GM18511 (cell line): ENCODE measurements around the gene PPP1R12B.
A peak's percentile ranks its signal among the peaks of the same experiment; 100 is the strongest.
"Not testable (repeated sequence)": the region's sequence is repeated elsewhere in the genome, so short reads cannot be mapped to it uniquely, and the experiment has no call there.

Experiments used
- ATAC-seq: cut with Tn5 transposase; IDR thresholded peaks from one replicate; pipeline ENCODE4 v1.9.1; 2021; ENCODE audit warnings: mild to moderate bottlenecking, moderate library complexity; ENCODE audit not compliant: unreplicated experiment

PPP1R12B gene

DNA sequence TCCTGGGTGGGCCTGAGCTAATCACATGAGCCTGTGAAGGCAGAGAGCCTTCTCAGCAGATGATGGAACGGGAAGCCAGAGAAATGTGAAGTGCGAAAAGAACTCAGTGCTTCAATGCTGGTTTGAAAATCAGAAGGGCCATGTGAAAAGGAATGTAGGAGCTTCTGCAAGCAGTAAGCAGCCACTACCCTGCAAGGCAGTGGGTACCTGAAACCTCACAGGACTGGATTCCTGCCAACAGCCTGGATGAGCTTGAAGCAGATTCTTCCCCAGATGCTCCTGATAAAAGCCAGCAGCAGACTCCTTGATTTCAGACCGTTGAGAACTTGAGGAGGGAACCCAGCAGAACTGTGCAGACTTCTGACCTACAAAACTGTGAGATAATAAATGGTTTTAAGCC, 203.2 kb downstream of the PPP1R12B start:
- ATAC-seq, result no peak

DNA sequence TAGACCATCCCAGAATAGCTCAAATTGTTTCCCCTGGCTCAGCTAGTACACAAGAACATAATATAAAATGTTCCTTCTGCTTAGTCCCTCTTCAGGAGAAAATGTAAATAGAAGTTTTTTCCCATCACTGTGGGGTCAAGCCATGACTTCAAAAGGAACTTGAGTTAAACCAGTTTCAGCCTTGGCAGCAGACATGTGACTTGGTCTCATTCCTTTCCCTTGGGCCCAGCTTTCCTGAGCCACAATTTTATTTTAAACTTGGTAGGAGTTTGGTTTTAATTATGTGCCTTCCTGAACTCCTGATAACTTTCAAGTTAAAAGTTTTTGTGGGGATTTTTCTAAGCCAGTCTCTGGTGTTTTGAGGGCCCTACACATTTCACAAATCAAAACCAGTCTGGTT, 204.1 kb downstream of the PPP1R12B start:
- ATAC-seq, result not testable (repeated sequence)

DNA sequence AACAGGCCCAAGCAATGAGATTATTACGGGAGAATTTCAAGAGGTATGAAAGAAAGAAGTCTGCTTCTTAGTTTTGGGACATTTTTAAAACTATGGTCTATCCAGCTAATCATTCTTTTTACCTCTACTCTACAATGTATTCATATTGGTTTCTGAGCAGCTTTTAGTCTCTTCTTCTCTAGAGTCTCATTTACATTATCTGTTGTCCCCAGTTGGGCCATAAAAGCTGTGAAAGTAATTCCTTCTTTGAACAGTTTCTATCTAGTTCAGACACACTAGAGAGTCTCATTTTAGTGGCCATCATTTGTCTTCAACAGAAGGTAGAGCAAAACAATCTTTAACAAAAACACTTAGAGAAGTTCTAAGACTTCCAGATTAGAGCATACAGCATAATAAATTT, 204.6 kb downstream of the PPP1R12B start:
- not testable (repeated sequence) for ATAC-seq

DNA sequence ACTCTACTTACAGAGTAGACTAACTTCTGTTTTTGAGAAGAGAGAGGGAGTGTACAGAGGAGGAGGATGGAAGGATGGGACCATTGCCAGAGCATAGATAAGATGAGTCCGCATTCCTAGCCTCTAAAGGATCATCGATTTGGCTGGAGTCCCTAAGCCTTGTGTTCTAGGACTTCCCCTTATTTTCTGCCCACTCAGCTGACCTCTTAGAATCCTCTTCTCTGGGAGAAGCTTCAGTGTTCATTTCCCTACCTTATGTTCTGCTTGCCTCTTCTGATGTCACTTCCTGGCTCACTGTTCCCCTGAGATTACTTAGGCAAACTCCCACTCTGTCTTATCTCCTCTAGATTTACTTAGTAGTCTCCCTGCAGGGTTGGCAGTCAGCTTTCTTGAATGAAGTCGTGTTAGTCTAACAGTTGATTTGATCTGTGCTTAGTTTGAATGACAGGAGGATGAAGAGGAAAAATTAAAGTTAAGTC, 205.1 kb downstream of the PPP1R12B start:
- no peak for ATAC-seq

DNA sequence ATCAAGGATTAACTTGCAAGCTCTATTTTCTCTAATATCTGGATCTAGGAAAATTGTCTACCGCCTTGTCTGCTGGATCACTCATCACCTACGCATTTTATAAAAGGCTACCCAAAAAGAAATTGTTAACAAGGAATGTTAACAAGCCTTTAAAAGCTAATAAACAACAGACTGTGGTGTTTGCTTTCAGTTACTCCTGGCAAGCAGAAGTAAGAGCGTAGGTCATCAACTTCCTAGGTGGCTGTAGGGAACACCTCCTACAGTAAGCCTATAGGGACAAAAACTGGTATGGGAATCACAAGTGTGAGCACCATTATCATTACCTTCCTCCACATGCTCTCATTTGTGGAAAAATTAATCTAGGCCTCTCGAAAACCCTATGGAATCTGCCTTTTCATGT, 206.1 kb downstream of the PPP1R12B start:
- ATAC-seq, result not testable (repeated sequence)

DNA sequence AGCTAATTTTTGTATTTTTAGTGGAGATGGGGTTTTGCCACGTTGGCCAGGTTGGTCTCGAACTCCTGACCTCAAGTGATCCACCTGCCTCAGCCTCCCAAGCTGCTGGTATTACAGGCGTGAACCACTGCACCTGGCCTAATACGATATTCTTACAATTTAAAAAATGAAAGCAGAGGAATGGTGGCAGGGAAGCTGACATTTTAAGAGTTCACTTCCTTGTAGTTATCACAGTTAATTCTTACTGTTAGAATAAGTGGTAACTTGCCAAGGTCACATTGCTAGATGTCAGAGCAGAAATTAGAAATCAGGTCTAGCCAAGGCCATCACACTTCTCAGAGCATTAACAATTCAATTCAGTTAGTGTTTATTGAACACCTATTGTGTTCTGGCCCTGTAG, 207.5 kb downstream of the PPP1R12B start:
- ATAC-seq, result not testable (repeated sequence)

DNA sequence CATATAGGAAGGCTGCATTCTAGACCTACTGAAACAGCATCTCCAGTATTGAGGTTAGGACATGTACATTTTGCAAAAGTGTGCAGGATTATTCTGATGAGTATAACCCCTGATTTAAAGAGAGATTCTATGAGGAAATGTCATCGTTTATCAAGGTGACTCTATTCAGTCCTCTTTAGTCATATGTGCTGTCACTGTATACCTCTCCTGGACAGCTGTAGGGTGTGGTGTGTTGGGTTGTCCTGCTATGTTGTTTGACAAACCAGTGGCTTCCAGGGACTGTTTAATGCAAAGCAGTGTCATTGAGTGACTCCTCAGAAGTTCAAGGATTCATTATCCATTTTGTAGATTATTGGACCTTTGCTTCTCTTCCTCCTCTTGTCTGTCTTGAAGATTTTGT, 209.2 kb downstream of the PPP1R12B start:
- not testable (repeated sequence) for ATAC-seq

DNA sequence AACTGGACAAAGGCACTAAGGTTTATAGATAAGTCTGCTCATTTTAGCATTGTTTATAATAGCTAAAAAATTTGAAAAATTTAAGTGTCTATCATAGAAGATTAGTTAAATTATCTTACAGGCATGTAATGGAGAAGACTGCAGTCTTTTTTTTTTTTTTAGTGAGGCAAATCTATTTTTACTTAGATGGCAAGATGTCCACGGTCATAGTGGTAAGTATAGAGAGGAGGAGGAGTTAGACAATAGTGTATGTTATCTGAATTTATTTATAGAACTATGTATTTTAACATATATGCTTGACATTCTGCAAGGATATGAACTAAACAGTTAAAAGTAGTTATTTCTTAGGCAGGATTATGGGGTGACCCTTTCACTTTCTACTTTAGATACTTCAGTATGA, 212.7 kb downstream of the PPP1R12B start:
- no peak for ATAC-seq

DNA sequence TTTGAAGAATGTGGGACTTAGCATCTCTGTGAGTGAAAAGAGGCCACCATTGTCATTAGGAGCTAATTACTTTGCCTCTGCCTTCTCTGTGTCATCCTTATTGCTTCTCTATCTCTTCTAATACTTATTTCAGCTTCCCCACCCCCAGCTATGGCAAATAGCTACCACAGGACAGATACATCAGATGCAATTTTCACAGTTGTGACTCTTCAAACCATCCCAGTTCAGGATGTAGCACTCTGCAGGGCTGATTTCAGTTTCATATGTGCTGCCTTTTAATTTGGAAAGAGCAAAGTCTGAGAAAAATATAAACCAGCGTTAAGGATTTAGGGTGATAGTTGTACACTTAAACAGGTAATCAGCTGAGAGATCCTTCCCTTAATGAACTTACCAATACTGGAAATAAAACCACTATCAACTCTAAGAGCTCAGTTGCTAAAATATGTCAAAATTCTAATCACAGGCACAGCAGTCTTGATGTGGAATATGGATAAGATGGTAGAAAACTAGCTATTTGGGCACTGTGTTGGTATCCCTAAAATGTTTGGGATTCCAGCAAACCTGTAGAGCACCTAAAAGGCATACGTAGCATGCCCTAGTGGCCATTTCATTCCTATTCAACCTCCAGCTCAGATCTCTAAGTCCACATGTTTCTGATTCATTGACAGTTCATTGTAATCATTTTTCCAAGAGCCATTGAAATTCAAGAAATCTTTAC, 213.4 kb downstream of the PPP1R12B start:
- ATAC-seq, result no peak

DNA sequence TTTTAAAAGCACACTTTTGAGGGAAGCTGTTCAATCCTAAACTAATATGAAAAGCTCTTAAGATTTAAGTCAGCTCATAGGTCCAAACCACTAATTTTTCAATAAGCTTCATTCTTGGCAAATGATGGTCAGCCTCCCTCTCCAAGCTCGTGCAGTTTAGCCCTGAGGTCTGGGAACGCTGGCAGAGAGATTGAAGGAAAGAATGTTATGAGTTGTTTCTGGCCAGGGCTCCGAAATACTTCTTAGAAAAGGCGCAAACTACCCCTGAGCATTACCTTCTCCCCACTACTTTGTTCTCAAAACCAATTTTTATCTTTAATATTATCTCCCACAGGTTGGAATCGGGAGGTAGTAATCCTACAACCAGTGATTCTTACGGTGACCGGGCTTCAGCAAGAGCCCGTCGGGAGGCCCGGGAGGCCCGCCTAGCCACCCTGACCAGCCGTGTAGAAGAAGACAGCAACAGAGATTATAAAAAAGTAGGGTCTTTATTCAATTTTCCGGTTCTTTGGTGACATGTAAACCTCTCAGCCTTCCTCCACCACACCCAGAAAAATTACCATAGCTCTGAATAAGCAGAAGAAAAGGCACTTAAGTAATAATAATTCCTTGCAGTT, 214.1 kb downstream of the PPP1R12B start:
- no peak for ATAC-seq

DNA sequence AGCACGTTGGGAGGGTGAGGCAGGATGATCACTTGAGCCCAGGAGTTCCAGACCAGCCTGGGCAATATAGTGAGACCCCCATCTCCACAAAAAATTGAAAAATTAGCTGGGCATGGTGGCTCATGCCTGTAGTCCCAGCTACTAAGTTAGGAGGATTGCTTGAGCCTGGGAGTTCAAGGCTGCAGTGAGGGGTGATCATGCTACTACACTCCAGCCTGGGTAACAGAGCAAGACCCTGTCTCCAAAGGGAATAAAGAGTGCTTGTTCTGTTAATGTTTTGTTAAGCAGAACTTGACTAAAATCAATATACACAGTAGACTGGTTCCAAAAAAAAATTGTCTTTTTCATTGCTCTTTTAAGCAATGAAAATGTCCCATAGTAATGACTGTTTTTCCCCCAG, 215.3 kb downstream of the PPP1R12B start:
- no peak for ATAC-seq

DNA sequence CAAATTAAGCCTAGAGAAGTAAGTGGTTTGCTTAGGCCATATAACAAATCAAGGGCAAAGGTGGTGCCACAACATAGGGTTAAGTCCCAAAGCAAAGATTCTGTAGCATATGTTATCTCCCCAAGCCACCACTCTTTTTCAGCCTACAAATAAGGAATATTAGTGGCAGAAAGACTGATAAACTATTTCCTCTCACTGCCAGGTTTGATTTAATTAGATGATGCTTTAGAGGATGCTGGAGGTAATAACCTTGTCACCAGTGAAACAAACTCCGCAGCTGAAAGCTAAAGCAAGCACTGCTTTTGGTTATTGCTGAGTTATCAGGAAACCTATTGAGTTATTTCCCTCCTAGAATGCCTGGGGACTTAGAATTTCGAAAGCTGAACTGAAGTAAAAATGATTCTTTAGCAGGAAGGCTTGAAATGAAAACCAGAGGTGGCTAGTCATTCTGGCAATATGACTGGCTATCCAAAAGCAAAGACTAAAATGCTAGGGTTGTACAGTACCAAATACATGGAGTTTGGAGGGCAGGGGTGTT, 216.5 kb downstream of the PPP1R12B start:
- no peak for ATAC-seq

DNA sequence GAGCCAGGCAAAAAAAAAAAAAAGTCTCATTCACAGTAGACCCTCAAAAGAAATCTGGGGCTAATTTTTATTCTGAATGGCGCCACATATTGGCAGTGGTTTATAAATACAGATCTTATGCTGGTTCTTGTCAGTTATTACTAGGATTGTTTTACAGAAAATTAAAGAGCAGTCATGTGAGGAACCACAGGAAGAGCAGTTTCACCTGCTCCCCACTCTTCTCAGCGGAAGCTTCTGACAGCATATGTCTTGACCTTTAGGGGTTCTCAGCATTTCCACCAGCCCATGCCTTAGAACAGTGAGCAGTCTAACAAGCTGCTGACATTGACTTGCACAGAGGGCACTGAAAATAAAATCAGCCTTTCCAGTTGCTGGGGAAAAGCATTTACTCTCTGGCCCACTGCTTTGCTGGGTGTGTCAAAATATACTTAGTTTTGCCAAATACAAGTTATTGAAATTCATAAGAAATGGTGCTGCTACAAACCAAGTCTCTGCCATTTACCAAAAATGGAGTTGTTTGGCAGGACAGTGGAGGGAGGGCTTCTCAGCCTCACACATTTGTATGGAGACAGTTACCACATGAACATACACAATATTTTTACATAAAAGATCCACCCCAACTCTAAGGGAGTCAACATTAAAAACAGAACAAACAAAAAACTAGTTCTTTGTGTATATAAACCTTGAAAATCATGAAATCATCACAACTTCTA, 217.5 kb downstream of the PPP1R12B start:
- peak; percentile 94 for ATAC-seq

DNA sequence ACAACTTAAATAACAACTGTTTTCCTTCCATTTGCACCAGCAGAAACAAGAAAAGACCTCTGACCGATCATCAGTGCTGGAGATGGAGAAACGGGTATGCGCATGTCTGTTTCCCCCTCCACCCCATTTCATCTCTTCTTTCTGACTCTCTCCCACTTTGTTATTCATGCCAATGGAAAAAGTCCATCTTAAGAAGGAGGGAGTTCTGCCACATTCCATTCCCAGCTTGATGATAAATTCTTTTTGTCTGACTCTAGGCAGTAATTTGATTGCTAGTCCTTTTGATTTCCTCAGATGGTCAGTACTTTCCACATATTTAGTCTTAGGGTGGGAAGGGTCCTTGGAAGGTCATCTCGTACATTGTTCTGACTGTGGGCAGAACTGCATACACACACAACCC, 219.2 kb downstream of the PPP1R12B start:
- no peak for ATAC-seq

DNA sequence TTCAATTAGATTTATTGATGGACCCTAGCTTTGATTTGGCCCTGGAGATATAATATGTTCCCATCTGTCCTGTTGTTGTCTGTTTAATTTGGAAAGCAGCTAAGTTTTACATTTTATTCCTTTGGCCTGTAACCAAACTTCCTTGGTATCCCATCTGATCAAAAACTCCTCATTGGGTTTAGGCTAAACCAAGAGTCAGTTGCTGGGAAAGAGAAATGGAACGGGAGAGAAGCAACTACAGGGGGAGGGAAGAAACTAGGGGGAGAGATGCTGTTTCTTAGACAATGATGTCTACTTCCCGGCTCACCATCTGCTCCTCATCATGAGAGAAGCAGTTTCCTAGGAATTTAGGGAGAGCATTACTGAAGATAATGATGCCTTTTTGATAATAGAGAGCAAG, 219.9 kb downstream of the PPP1R12B start:
- ATAC-seq, result no peak

DNA sequence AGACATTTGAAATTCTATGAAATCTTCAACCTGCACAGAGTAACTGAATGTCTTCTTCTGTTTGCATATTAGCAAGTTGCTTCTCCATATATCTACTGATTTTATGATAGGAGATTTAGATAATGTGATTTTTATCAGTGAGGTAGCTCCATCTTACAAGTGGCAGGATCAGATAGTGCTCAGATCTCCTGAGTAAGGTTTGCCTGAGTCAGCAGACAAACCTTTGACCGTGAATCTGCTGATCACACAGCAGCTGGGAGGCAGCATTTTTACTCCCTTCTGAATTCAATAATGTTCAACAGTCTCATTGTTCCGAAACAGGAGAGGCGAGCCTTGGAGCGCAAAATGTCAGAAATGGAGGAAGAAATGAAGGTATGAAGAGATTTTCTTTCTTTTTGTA, 220.3 kb downstream of the PPP1R12B start:
- no peak for ATAC-seq

DNA sequence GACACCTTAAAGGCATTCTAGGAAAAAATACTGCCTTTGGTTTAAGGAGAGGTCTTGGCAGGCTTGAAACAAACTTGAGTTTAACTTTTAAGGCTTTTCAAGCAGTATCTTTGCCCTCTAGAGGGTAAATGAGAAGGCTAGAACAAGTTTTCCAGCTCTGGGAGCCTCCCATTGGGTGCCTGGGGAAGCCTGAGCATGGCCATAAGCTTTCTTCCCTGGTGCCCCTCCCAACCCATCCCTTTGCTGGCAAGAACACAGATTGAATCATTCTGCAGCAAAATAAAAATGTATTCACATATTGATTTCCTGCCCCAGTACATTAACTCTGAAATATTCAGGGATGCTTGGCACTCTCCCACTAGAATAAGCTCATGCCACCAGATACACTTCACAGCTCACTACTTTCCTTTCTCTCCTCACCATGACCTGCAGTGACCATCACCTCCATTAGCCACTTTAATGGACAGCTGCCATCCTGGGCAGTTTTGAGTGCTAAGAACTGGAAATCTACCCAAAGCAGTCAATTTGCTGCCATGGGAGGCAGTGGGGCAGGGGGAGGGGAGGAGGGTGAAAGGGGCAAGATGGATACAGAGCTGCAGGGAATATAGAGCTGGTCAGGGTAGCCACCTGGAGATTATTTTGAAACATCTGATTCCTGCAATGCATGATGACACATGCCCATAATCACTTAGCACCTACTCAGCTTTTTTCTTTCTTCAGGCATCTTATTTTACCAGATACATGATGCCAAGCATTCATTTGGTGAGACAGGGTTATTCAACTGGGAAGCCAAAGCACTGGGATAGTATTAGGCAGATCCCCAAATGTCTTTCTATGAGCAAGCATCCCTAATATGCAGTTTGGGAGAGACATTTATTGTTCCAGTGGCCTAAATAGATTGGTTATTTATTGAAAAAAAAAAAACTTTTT, 221.2 kb downstream of the PPP1R12B start:
- ATAC-seq, result no peak

DNA sequence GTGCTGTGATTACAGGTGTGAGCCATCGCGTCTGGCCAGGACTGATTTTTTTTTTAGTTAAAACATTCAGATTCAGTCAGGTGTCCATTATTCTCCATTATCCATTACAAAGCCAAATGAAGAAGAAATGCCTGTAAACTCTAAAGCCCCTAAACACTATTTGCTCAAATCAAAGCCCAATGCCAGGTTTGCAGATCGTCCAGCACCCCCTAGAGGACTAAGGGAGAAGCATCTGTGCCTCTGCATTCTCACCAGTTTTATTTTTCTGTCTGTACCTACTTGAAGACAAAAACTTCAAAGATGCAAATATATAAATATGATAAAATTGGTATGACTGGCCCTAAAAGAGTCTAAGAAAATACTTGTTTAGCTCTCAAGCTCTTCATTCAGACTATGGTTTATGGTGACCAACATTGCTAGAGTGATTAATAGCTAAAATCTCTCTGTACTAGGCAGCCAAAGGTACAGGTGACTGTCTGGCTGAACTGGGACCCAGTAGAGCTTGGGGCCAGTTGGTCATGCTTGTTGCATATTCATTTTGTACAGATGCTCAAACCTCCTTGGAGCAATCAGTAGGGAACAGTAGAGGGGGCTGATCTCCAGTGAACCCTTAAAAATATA, 223.3 kb downstream of the PPP1R12B start:
- ATAC-seq, result no peak

DNA sequence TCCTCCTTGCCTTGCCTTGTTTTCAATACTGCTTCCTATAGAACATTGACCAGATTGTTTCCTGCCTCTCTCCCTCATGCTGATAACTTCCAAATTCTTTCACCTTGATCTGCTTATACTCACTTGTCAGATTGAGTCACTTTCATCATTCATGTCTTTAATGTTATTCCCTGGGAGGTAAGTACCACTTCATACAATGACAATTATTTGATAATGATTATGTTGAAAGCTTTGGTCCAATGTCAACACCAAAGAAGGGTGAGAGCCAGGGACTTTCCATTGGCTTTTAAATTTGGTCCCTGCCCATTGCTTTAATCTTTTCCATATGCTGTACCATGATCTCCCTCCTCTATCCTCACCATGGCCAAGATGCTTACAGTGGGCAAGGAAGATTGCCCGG, 224.4 kb downstream of the PPP1R12B start:
- no peak for ATAC-seq
